Measurements from ENCODE around the gene CYP24A1.

CYP24A1 gene

GRCh38 chr20:54151511-54152226, 22.1 kb downstream of the CYP24A1 start:
- Mint-ChIP-seq H3K9me3 (no peaks in the 10 kb centered on the region), H3K27me3 (ENCODE audit: low read depth) (peaks cover 8% of the 10 kb centered on the region), H3K36me3 (ENCODE audit: low read depth) (no peaks in the 10 kb centered on the region), H3K4me3 (no peak overlapping the region), H3K4me1 (no peaks in the 10 kb centered on the region), H3K27ac (no peak overlapping the region)
- TF ChIP-seq CTCF (IDR thresholded peaks at IDR 0.05; ENCODE audit: unreplicated experiment in 3 of 3) = no peak

DNA sequence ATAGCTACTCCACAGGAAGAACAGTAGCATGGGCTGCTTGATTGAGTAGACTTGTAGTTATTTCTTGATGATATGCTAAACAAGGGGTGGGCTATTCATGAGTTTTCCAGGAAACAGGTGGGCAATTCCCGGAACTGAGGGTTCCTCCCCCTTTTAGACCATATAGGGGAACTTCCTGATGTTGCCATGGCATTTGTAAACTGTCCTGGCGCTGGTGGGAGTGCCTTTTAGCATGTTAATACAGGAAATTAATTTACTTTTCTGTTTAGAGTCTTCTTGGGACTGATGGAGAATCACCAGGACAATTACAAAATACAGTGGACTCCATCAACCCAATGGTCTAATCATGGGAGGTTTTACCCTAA, 22.7 kb downstream of the CYP24A1 start:
- no peak for TF ChIP-seq CTCF (IDR thresholded peaks at IDR 0.05; ENCODE audit: unreplicated experiment in 3 of 3)
- Mint-ChIP-seq H3K36me3 (ENCODE audit: low read depth) (no peaks in the 10 kb centered on the region), H3K27me3 (ENCODE audit: low read depth) (peaks cover 8% of the 10 kb centered on the region), H3K4me3 (no peak overlapping the region), H3K27ac (no peak overlapping the region), H3K4me1 (no peaks in the 10 kb centered on the region), H3K9me3 (no peaks in the 10 kb centered on the region)

GRCh38 chr20:54149765-54150264, 24.0 kb downstream of the CYP24A1 start:
- Mint-ChIP-seq H3K27me3 (ENCODE audit: low read depth) (peaks cover 8% of the 10 kb centered on the region), H3K27ac (no peak overlapping the region), H3K9me3 (no peaks in the 10 kb centered on the region), H3K36me3 (ENCODE audit: low read depth) (no peaks in the 10 kb centered on the region), H3K4me3 (no peak overlapping the region), H3K4me1 (no peaks in the 10 kb centered on the region)
- TF ChIP-seq CTCF (IDR thresholded peaks at IDR 0.05; ENCODE audit: unreplicated experiment in 3 of 3) = no peak

DNA sequence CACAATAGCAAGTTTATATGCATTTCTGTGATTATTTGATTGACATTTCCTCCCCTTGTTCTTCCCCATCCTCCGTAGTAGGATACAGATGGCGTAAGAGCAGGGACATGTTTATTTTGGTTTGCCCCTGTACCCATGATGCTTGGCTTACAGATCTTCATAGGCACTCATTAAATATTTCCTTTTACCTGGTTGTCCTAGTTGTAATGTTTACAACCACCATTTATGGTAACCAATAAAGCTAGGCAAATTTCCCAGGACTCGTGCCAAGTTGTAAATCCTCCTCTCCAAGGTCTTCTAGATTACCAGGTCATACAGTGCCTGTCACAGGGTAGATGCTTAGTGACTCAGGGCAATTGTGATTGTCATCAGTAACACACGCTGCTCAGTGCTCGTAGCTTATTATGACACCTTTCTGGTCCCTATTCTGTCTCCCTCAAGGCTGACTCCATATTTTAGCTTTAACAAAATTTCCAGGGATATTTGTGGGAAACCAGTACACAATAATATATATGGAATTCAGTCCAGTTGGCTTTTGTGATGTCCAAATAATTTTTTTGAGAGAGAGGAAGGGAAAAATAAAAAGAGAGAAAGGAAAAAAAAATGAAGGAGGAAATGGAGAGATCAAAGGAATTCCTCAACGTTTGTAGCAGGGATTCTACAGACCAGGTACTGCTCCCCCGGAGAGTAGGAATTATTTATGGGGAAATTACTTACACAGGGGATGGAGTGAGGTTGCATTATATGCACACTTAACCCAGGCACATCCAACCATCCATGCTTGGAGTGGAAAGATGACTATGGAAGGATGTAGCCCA, 24.6 kb downstream of the CYP24A1 start:
- H3K4me1 Mint-ChIP-seq = no peaks in the 10 kb centered on the region

GRCh38 chr20:54146672-54147071, 27.1 kb downstream of the CYP24A1 start:
- H3K4me1 Mint-ChIP-seq = no peaks in the 10 kb centered on the region
- H3K4me3 Mint-ChIP-seq = no peak overlapping the region
- no peak overlapping the region for H3K27ac Mint-ChIP-seq
- H3K36me3 Mint-ChIP-seq (ENCODE audit: low read depth) = no peaks in the 10 kb centered on the region
- H3K27me3 Mint-ChIP-seq (ENCODE audit: low read depth) = peaks cover 8% of the 10 kb centered on the region
- TF ChIP-seq CTCF (IDR thresholded peaks at IDR 0.05; ENCODE audit: unreplicated experiment in 3 of 3) = no peak
- H3K9me3 Mint-ChIP-seq = no peaks in the 10 kb centered on the region

More for the DNA sequence above, 24.6 kb downstream of the CYP24A1 start:
- TF ChIP-seq CTCF (IDR thresholded peaks at IDR 0.05; ENCODE audit: unreplicated experiment in 3 of 3) = no peak
- Mint-ChIP-seq H3K27me3 (ENCODE audit: low read depth) (peaks cover 8% of the 10 kb centered on the region), H3K9me3 (no peaks in the 10 kb centered on the region), H3K36me3 (ENCODE audit: low read depth) (no peaks in the 10 kb centered on the region), H3K4me3 (no peak overlapping the region), H3K27ac (no peak overlapping the region)
